HG03442 (cell line): ENCODE measurements around the gene DHX58.
"Not testable (repeated sequence)": the region's sequence is repeated elsewhere in the genome, so short reads cannot be mapped to it uniquely, and the experiment has no call there.

Experiments
- ATAC-seq: cut with Tn5 transposase; IDR thresholded peaks from one replicate; pipeline ENCODE4 v1.9.1; 2021; ENCODE audit warnings: mild to moderate bottlenecking, moderate library complexity; ENCODE audit not compliant: unreplicated experiment

Gene DHX58

DNA sequence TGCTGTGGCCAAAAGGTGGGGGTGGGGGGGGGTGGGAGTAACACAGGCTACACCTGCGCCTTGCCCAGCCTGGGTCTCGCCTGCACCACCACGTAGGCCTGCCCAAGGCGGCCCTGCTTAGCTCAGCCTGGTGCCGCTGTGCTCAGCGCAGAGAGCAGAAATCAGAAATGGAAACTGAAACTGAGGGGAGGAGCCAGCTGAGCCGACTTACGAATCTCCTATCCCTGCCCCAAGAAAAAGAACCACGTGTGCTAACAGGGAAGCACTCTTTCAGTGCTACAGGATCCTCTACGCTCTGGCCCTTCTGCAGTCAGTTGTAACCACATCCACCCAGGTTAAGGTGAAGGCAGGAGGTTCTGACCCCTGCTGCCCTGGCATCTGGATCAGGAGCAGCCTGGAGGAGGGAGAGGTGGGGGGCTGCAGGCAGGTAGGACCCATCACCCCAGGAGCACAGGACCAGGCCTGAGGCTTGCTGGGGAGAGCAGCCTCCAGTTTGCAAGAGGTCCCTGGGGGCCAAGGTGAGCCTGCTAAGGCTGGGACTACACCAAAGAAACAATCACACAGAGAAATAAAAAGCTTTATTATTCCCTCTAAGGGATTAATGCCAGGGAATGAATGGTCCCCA is at the start of gene DHX58:
TSS of gene DHX58 (minus strand) at position 163 of the 625 bp plus-strand sequence. CDS start 822 bp downstream, outside the sequence.
- peak; percentile 65 for ATAC-seq

DNA sequence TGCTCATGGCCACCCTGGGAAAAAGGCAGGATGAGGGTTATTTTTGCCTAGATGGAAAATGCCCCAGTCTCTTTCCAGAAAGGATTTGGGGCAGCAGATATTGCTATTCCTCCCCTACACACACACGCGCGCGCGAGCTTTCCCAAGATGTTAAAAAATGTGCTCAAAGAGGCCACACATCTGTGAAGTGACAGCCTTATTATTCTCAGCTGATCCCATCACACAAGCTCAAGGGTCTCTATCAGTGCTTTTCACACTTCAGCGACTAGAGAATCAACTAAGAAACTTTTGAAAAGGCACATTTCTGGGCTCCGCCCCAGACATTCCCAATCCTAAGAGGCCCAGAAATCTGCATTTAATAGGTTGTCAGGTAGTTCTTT is 48.0 kb upstream of the DHX58 start:
- ATAC-seq = no peak

DNA sequence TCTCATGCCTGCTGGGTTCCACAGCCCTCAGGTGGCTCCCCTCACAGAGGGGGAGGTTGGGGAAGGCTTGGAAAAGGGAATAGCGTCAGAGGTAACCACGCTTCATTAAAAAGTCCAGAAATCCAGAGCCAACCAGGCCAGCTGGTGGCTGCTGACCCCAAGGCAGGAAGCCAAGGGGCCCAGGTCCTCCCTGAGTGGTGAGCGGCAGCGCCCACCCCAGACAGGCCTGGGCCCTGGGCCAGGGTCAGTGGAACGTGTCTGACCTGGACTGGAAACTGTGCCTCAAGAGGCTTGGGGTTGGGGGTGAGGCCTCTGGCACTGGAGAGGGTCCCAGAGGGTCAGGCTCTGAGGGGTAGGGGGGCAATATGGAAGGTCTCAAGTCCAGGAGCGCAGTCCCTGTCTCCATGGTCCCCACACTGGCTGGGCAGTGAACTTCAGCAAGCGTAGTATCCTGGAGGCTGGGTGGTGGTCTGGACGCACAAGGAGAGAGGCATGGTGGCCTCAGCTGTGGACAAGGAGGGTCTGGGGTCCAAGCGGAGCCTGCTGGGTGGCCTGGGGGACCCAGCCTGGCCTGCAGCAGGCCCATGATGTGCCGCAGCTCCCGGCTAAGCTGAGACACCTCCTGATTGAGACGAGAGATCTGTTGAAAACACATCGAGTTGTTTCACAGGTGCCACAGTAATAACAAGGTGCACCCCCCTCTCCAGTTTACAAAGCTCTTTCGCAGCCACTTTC is 47.4 kb upstream of the DHX58 start:
- ATAC-seq = no peak

DNA sequence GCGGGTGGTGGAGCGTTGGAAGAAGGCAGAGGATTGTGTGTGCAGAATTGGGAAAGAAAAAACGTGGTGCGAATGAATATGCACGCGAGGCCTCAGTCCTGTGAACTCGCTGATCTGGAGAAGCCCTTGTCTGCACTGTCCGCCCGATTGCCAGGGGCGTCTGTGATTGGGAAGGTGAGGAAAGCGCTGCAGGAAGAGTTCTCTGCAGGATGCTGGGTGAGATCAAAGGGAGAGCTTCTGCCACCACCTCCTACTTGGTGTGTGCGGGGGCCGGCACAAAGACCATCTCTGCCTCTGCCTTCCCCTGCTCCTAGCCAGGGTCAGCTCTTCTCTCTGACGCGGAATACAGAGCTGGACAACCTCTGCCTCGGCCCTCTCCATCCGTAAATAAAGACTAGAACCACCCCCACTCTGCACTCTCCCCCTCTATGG is 43.1 kb upstream of the DHX58 start:
- ATAC-seq = no peak

DNA sequence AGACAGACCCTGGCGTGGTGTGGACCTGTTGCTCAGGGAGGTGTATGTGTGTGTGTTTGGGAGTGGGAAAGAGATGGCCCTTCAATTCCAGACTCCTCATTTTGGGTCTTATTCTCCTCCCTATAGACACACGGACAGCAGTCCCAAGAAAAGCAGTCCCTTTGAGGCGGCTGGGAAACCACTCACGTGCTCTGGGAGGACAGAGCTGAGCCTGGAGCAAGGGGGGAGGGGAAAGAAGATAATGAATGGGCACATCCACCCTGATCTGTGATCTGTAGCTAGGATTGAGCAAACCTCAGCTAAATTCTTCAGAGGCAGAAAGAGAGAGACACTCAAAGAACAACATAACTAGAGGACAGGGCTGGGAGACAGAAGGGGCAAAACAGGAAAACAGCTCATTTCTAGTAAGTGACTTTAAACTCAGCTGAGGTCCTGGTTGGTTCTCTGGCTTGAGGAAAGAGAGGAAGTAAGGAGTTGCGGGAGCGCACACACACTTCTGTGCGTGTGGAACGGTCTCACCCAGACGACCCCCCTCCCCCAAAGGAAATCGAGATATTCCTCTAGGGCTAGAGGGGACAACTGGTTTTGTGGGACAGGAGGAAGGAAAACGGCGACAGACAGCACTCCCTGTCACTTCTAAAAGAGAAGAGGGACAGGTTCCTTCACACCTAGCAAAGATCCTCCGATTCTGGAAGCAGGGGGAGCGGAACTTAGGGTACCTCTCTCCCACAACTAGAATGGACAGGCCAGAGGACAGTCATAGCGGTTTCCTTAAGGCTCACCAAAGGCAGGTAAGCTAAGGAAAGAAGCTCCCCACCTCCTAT is 41.6 kb upstream of the DHX58 start:
- no peak for ATAC-seq

DNA sequence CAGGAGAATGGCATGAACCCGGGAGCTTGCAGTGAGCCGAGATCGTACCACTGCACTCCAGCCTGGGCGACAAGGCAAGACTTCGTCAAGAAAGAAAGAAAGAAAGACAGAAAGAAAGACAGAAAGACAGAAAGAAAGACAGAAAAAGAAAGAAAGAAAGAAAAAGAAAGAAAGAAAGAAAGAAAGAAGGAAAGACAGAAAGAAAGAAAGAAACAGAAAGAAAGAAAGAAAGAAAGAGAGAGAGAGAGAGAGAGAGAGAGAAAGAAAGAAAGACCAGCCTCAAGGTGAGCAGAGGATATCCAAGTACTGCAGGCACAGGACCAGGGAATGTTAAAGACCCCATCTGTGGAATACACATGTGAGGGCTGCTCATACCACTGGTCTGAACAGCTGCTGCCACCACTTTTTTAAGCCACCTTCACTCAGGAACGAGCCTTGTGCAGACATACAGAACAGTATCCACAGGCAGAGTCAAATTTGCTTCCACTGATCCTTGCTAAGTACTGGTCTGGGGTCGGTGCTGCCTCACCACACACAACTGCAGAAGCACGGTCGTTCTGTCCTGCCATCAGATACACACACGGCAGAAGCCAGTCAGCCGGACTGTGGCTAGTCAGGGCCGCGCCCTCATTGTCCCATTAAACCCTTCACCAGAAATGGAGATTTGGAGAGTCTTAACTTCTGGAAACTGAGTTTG is 34.5 kb upstream of the DHX58 start:
- no peak for ATAC-seq

DNA sequence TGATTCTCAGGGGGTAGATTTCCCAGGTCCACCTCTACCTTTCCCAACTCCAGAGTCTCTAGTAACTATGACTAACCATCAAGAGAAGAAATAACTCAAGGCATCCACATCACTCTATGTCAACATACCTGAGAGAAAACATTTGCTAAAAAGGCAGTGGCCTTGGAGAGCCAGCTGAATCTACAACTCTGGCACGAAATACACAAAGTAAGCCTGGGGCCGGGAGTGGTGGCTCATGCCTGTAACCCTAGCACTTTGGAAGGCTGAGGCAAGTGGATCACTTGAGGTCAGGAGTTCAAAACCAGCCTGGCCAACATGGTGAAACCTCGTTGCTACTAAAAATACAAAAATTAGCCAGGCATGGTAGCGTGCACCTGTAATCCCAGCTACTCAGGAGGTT is 30.6 kb upstream of the DHX58 start:
- not testable (repeated sequence) for ATAC-seq

DNA sequence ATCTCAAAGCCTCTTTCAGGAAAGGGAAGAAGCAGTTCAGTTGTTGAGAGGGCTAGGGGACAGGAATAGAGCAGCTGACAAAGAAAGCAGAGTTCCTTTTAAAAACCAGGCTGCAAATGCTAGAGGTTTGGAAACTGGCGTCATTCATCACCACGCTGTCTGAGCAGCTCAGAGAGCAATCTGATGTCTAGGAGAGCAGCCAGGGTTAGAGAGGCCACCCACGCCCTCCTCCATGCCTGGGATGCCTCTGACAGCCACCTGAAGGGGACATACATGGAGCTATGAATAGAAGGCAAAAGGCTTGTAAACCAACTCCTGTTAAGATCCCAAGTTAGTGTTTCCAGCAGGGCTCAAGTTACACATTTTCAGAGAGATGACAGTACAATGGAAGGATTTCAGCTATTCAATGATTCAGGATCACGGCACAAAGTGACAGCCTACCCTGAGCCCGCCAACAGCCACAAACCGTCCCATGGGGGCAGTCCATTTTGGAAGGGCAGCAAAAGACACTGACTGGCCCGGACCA is 29.9 kb upstream of the DHX58 start:
- ATAC-seq = no peak

DNA sequence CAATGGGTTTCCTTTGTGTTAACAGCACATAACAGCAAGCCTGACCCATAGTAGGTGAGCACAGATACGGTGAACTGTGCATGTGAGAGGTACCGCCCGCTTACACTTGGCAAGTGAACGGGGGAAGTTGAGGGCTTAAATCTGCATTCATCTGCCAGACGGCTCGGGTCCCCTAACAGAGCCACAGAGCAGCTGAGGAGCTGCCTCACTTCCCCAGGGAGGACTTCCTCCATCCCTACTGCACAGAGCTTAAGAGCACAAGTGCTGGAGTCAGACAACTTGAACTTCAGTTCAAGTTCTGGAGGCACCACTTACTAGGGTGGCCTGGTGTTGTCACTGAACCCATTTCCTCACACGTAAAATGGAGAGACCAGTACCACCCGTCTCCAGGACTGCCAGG is 28.9 kb upstream of the DHX58 start:
- ATAC-seq = no peak

DNA sequence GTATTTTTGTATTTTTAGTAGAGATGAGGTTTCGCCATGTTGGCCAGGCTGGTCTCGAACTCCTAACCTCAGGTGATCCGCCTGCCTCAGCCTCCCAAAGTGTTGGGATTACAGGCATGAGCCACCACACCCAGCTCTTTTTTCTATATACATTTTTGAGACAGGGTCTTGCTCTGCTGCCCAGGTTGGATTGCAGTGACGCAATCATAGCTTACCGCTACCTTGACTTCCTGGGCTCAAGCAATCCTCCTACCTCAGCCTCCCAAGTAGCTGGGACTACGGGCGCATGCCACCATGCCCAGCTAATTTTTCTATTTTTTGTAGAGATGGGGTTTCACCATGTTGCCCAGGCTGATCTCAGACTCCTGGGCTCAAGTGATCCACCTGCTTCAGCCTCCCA is 28.2 kb upstream of the DHX58 start:
- not testable (repeated sequence) for ATAC-seq

DNA sequence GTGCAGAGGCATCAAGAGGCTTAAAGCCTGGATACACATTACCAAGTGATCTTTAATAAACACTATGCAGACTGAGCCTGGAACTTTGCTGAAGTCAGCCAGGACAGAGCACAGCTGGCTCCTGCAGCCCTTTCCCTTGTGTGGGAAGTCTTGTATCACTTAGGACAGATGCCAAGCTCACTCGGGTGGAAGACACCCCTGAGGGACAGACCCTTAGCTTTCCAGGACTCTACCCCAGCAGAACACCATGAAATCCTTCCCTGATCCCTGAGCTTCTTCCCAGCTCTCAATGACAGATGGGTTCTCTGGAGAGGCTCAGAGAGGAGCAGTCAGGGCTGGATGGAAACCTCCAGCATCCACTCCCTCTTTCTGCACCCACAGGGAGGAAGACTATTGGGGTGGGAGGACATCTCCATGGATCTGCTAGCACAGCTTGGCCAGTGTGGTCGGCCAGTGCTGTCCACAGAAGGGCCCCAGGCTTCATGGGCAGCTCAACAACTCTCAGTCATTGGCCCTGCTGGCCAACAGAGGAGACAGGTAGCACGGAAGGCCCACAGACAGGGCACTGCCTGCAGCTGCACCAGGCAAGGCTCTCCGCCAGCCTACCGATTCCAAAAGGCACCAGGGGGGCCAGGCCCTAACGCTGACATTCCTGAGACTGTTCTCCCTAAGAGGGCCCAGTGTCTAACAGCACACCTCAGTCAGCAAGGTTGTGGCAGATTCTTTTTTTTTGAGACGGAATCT is 26.4 kb upstream of the DHX58 start:
- no peak for ATAC-seq

DNA sequence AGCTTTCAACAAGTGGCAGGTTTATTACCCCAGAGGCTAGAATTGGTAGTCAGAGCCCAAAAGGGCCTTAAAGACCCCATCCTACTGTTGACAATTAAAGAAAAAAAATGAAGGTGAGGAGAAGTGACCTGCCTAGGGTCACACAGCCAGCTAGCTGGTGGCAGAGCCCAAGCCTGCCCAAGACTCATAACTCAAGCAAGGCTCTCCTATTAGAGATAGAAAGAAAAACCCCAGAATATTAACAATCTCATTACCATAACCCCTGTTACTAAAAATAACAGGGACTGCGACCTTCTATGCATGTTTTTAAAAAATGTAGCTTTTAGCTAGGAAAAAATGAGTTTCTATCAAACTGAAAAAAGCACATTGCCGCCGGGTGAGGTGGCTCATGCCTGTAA is 24.1 kb upstream of the DHX58 start:
- ATAC-seq = no peak

DNA sequence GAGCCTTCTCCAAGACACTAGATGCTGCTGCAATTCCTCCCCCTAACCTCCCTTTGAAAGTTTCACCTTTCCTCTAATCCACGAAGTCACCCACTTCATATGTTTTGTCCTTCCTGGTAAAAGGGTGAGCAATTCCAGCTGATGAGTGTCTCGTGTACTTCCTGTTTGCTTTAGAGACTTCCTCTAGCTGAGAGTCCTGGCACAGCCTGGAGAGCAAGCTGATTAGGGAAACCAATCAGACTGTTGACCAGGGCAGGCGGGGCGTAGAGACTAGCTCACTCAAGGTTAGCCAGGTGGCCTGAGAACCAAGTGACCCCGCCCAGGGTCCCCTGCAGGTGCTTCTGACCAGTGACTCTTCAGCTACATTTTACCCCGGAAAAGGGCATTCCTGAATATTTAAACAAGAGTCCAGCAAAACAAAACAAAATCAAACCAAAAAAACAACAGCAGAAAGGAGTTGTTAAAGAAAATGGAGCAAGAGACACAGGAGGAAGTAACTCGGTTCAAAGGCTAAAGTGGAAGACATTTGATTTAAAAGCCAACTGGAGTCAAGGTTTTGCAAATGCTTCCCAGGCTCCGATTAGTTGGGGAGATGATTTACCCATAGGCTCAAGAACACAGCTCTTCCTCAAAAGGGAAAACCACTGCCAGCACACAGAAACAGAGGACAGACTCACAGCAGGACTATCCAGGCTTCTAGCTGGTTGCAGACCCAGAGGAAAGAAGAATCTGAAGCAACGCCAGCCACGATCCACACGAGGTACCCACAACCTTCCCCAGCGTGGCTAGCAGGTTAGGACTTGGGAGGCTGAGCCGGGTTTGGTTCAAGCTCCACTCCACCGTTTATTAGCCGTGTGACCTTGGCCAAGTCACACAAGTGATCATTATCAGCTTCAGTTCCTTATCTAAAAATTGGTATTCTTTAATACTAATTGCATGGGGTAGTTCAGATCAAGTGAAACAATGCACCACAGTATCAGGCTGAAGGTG is 23.4 kb upstream of the DHX58 start:
- ATAC-seq = no peak

DNA sequence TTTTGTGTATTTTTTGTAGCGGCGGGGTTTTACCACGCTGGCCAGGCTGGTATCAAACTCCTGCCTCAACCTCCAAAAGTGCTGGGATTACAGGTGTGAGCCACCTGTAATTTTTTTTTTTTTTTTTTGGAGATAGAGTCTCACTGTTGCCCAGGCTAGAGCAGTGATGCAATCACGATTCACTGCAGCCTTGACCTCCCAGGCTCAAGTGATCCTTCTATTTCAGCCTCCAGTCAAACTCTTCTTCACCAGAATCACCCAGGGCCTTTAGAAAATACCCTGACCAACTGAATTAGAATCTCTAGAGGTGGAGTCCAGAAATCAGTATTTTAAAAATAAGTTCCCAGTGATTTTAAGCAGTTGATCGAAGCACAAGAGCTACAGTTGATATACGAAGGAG is 22.6 kb upstream of the DHX58 start:
- no peak for ATAC-seq

DNA sequence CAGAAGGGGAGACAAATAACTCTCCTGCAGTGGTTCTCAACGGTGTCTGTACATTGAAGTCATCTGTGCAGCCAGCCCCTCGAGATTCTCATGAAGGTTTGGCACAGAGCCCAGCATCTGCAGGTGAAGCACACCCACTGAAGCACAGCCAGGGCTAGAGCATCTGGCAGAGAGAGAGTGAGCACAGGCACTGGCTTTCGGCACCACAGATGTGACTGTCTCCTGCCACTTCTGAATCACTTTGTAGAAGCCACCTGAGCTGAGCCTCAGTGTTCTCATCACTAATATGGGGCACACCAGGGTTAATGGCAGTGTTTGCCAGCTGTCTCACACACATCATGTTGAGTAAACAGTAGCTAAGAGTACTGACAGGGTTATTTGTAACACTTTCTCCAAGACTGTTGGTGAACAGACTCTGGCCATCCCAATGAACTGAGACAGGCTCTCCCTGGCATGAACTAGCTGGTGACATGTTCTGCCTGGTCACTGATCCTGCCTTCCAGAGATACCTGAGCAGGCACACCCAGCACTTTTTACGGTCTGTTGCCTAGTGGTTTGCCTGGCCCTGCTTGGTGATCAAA is 21.0 kb upstream of the DHX58 start:
- ATAC-seq = no peak

DNA sequence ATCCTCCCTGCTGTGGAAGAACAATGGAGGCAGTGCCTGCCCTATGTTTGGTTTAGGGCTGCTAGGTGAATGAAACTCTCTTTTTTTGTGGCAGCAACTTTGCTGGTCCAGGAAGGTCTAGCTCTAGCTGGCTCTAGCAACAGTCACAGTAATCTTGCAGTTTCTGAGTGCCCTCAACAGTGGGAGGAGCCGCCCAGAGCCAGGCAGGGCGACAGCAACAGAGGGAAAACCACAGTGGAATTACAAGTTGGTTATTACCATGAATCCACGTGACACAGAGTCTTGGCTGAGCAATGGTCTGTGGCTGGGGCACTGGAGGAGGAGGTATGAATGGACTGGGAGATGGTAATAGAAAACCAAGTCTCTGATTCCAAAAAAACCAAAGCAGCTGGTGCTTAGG is 20.4 kb upstream of the DHX58 start:
- ATAC-seq = no peak

DNA sequence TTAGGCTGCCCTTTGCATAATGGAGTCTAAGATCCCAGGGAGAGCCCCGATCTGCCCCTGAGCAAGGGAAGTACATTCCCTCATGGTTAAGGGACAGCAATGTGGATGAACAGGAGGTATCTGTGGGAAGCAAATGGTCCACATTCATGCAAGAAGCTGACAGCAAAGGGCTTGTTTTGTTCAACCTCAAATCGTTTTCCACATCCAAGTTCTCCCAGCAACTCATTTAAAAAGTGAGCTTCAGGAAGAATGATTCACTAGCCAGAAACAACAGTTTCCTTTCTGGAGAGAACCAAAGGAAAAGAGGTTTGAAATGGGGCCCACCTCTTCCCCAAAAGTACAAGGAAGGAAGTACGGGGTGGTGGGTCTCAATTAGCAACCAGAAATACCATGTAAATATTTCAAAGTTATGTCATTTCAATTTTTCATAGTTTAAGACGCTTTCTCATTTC is 19.5 kb upstream of the DHX58 start:
- ATAC-seq = no peak

DNA sequence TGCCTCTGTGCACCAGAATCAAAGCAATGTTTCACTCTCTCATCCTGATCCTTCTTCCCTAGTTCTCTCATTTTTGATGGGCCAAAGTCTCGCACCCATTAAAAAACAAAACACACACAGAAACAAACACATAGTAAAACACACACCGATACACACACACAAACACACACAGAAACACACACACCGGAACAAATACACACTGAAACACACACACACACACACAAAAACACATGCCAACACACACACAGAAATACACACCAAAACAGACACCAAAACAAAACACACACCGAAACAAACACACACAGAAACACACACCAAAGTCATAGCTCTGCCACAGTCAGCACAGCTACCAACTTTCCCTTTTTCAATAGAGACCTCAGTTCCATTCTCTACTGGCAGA is 18.7 kb upstream of the DHX58 start:
- no peak for ATAC-seq
